ENCODE results near the gene IL17REL. TPM values are rescaled to one million over a fixed set of nuclear protein-coding genes. Genes with fewer than 3 reads are reported as not detected.

IL17REL gene
- total RNA-seq, 1 donor from 2014 or later = not detected

DNA sequence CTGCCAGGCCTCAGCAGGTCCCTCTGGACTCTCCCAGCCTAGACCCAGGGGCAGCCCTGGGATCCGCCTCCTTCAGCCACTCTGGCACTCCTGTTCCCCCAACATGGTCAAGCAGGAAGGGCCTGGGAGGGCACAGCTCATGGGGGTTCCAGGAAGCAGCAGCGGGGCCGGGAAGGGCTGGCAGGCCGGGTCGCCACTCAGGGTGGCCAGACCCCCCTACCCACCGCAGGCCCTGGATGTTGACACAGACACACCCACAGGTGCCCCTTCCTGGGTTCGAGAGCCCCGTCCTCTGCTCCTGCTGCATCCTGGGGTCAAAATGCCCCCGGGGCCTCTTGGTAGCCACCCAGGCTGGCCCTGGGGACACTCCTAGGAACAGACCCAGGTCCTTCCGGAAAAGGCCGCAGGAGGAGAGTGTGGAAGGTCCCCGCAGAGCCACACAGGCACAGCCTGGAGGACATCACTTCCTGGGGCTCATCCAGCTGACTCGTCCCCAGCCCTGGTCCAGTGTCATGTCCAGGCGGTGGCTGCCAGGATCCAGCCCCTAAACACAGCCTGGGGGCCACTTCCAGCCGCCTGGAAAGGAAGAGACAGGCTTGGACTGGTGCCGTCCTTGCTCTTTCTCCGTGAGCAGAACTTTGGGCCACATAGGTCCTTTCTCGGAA lies 58.8 kb downstream of the IL17REL start:
- no peak overlapping the region for H3K27ac ChIP-seq
- no peak for DNase-seq (ENCODE audit: extremely low spot score in 2 of 2)
- H3K4me1 ChIP-seq = peaks cover 50% of the 10 kb centered on the region
- H3K27me3 ChIP-seq = no peaks in the 10 kb centered on the region
- no peak overlapping the region for H3K4me3 ChIP-seq
- intact Hi-C loops (cut with DNase I) = no loop called here
- no peaks in the 10 kb centered on the region for H3K36me3 ChIP-seq
- H3K9me3 ChIP-seq = no peaks in the 10 kb centered on the region
- TF ChIP-seq, protein P1, sequence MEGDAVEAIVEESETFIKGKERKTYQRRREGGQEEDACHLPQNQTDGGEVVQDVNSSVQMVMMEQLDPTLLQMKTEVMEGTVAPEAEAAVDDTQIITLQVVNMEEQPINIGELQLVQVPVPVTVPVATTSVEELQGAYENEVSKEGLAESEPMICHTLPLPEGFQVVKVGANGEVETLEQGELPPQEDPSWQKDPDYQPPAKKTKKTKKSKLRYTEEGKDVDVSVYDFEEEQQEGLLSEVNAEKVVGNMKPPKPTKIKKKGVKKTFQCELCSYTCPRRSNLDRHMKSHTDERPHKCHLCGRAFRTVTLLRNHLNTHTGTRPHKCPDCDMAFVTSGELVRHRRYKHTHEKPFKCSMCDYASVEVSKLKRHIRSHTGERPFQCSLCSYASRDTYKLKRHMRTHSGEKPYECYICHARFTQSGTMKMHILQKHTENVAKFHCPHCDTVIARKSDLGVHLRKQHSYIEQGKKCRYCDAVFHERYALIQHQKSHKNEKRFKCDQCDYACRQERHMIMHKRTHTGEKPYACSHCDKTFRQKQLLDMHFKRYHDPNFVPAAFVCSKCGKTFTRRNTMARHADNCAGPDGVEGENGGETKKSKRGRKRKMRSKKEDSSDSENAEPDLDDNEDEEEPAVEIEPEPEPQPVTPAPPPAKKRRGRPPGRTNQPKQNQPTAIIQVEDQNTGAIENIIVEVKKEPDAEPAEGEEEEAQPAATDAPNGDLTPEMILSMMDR (IDR thresholded peaks at IDR 0.05) = no peak
- TF ChIP-seq POLR2AphosphoS5 (IDR thresholded peaks at IDR 0.05; ENCODE audit: insufficient read depth in 1 of 2, low read depth in 1 of 2) (no peak), POLR2A (IDR thresholded peaks at IDR 0.05) (no peak)

DNA sequence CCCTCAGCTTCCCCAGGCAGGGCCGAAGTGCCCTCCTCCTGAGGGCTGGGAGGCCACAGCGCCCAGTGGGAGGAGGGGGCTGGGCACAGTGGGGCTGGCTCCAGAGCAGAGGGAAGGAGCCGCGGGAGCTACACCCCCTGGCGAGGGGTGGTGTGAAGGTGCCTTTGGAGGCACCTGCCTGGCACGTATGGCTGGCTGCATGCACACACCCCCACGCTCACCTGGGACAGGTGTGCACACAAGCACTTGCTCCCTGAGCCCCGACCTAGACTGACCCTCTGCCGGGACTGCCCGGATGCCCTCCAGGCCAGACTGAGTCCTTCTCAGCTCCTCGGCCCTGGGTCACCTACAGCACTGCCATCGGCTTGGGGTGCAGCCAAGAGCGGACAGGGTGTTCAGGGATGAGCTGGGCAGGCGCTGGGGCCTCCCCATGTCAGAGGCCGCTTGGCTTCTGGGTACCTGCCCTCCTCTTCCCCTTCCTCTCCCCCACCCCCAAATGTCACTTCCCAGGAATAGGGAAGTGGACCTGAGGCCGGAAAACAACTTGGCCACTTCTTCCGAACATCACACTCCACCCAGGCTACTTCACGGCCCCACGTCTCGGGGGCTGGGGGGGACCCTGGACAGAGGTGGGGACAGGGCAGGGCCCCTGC lies 59.4 kb downstream of the IL17REL start:
- TF ChIP-seq POLR2AphosphoS5 (IDR thresholded peaks at IDR 0.05; ENCODE audit: insufficient read depth in 1 of 2, low read depth in 1 of 2) (no peak), POLR2A (IDR thresholded peaks at IDR 0.05) (no peak)
- TF ChIP-seq, protein P1 (IDR thresholded peaks at IDR 0.05) = no peak
- no peak overlapping the region for H3K27ac ChIP-seq
- H3K27me3 ChIP-seq = no peaks in the 10 kb centered on the region
- intact Hi-C loops (cut with DNase I) = no loop called here
- H3K4me1 ChIP-seq = peaks cover 52% of the 10 kb centered on the region
- DNase-seq (ENCODE audit: extremely low spot score in 2 of 2) = no peak
- no peaks in the 10 kb centered on the region for H3K9me3 ChIP-seq
- H3K4me3 ChIP-seq = no peak overlapping the region
- no peaks in the 10 kb centered on the region for H3K36me3 ChIP-seq

DNA sequence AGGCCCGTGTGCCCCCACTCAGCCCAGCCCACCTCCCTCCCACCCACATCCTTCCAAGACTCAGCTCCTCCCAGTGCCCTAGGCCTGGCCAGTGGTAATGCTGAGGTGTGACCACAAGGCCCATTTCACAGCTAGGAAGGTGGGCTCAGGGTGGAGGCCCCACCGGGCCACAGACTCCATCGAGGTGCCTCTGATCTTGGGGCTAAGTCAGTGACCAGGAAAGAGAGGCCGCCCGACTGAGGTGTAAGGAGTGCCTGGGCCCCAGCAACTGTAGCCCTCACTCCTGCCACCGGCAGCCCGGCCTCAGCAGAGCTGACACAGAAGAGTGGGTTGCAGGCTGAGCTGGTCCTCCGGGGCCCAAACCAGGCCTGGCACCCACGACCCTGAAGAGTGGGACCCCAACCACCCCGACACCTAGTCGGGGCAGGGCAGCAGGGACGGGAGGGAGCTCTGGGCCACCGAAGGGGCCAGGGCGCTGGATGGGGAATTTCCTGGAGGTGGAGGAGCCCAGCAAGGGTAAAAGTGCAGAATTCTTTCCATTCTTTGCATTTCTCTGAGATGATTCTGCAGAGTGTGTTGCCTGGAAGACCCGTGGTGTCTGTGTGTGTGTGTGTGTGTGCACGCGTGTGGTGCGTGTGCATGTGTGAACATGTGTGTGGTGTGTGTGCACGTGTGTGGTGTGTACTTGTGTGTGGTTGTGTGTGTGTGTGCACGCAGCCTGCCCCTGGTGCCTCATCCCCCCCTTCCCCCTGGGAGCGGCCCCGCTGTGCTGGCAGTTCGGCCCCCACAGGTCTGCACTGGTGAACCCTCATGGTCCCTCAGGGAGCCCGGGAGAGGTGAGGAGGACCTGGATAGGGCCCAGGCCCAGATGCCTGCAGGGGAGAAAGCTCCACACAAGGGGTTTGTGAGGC lies 60.3 kb downstream of the IL17REL start:
- no peaks in the 10 kb centered on the region for H3K9me3 ChIP-seq
- TF ChIP-seq, protein P1 (IDR thresholded peaks at IDR 0.05) = no peak
- TF ChIP-seq POLR2A (IDR thresholded peaks at IDR 0.05) (no peak), POLR2AphosphoS5 (IDR thresholded peaks at IDR 0.05; ENCODE audit: insufficient read depth in 1 of 2, low read depth in 1 of 2) (no peak)
- H3K27ac ChIP-seq = peak overlapping the region; percentile 78
- DNase-seq (ENCODE audit: extremely low spot score in 2 of 2) = no peak
- intact Hi-C loops (cut with DNase I) = no loop called here
- H3K4me1 ChIP-seq = peaks cover 60% of the 10 kb centered on the region
- H3K27me3 ChIP-seq = no peaks in the 10 kb centered on the region
- no peak overlapping the region for H3K4me3 ChIP-seq
- no peaks in the 10 kb centered on the region for H3K36me3 ChIP-seq

DNA sequence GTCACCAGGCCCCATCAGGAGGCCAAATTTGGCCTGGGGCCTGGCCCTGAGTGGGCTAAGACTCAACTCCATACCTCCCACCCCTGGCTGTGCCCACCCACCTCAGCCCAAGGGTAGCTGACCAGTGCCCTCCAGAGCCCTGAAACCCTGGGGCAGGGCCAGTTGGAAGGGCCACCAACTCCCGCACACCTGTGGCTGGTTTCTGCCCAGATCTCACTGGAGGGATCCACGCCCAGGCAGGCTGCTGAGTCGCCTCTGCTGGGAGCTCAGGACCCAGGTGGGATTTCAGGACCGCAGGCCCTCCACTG lies 60.9 kb downstream of the IL17REL start:
- Histone ChIP-seq H3K27ac (peak overlapping the region; percentile 78), H3K9me3 (no peaks in the 10 kb centered on the region), H3K27me3 (no peaks in the 10 kb centered on the region), H3K4me3 (no peak overlapping the region), H3K36me3 (no peaks in the 10 kb centered on the region), H3K4me1 (peaks cover 60% of the 10 kb centered on the region)
- TF ChIP-seq POLR2A (IDR thresholded peaks at IDR 0.05) (no peak), POLR2AphosphoS5 (IDR thresholded peaks at IDR 0.05; ENCODE audit: insufficient read depth in 1 of 2, low read depth in 1 of 2) (no peak)
- TF ChIP-seq, protein P1 (IDR thresholded peaks at IDR 0.05) = no peak
- no peak for DNase-seq (ENCODE audit: extremely low spot score in 2 of 2)
- intact Hi-C loops (cut with DNase I) = no loop called here
